ENCODE data around the gene DYRK1B. TPM values are rescaled to one million over a fixed set of nuclear protein-coding genes. Genes with fewer than 3 reads are reported as not detected.
A peak's percentile ranks its signal among the peaks of the same experiment; 100 is the strongest.

DYRK1B gene
- total and polyA plus RNA-seq, 2 donors (not counting 1 experiment from before 2014, with no cell fraction given): 7.7 to 12.2 TPM

GRCh38 chr19:39845172-39845571 is 11.2 kb upstream of the DYRK1B start:
- Histone ChIP-seq H3K27ac (ENCODE audit: insufficient read depth, low read length) (no peak overlapping the region), H2AFZ (ENCODE audit: low read length) (no peak overlapping the region), H3K79me2 (ENCODE audit: control insufficient read depth, insufficient read depth, low read length) (peaks cover 54% of the 10 kb centered on the region), H3K27me3 (ENCODE audit: control insufficient read depth, insufficient read depth, low read length) (no peaks in the 10 kb centered on the region), H3K9me3 (ENCODE audit: control insufficient read depth, insufficient read depth, low read depth, low read length) (no peaks in the 10 kb centered on the region), H3K4me1 (ENCODE audit: control insufficient read depth, extremely low read depth, insufficient read depth, low read length) (peaks cover 12% of the 10 kb centered on the region), H3K4me3 (replicated peaks in 1 of 4; ENCODE audit: control extremely low read depth in 1 of 4, insufficient read depth in 1 of 4, low read depth in 3 of 4, low read length in 4 of 4) (peak overlapping the region; percentile 57 to 90 (median 70)), H3K9ac (ENCODE audit: insufficient read depth, low read length) (no peak overlapping the region), H4K20me1 (ENCODE audit: control insufficient read depth, extremely low read depth, insufficient read depth, low read length) (no peaks in the 10 kb centered on the region), H3K36me3 (ENCODE audit: control insufficient read depth, insufficient read depth, low read length) (no peaks in the 10 kb centered on the region), H3K4me2 (ENCODE audit: extremely low read depth, insufficient read depth, low read length) (peak overlapping the region; percentile 81)
- no peak for DNase-seq (ENCODE audit: low read depth in 2 of 2)
- TF ChIP-seq, protein P1, sequence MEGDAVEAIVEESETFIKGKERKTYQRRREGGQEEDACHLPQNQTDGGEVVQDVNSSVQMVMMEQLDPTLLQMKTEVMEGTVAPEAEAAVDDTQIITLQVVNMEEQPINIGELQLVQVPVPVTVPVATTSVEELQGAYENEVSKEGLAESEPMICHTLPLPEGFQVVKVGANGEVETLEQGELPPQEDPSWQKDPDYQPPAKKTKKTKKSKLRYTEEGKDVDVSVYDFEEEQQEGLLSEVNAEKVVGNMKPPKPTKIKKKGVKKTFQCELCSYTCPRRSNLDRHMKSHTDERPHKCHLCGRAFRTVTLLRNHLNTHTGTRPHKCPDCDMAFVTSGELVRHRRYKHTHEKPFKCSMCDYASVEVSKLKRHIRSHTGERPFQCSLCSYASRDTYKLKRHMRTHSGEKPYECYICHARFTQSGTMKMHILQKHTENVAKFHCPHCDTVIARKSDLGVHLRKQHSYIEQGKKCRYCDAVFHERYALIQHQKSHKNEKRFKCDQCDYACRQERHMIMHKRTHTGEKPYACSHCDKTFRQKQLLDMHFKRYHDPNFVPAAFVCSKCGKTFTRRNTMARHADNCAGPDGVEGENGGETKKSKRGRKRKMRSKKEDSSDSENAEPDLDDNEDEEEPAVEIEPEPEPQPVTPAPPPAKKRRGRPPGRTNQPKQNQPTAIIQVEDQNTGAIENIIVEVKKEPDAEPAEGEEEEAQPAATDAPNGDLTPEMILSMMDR (conservative IDR thresholded peaks at IDR 0.05 in 1 of 2, IDR thresholded peaks at IDR 0.05 in 1 of 2; ENCODE audit: low read depth in 1 of 2, low read length in 2 of 2): no peak
- TF ChIP-seq EZH2 (IDR thresholded peaks at IDR 0.05; ENCODE audit: low read length, missing control alignments): no peak

DNA sequence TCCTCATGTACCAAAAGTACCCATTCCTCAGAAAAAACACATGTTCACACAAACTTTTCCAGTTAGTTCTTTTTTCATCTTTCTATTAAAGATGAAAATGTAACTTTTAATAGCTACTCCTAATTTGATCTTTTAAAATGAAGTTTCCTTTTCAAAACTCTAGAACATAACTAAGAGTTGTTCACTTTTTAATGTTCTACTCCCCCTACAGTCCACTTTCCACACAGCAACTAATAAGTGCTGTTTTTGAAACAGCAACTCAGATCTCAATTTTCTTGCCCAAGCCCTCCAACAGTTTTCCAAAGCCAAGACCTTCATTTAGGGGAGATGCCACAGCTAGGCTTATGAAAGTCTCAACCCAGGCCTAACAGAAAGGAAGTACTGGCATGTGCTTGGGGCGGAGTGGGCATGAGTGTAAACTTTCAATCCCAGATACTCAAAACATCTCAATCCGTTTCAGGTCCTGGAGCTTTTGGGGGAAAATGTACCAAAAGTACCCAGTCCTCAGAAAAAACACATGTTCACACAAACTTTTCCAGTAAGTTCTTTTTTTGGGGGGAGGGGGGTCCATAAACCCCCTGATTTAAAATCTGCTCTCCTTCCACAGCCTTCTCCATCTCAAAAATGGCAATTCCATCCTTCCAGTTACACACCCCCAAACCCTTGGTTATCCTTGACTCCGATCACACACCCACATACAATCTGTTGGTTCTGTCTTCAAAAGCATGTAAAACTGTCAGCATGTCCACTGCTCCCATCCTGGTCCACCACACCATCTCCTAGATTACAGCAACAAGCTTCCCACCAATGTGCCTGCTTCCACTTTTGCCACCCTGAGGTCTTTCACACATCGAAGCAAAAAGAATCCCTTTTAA is 10.2 kb upstream of the DYRK1B start:
- peak overlapping the region; percentile 81 for H3K4me2 ChIP-seq (ENCODE audit: extremely low read depth, insufficient read depth, low read length)
- H3K4me1 ChIP-seq (ENCODE audit: control insufficient read depth, extremely low read depth, insufficient read depth, low read length): peaks cover 12% of the 10 kb centered on the region
- no peak overlapping the region for H2AFZ ChIP-seq (ENCODE audit: low read length)
- DNase-seq (ENCODE audit: low read depth in 2 of 2): peak; percentile 32 to 63
- no peaks in the 10 kb centered on the region for H3K27me3 ChIP-seq (ENCODE audit: control insufficient read depth, insufficient read depth, low read length)
- peak overlapping the region in 2 of 4 experiments; percentile 69 to 90 for H3K4me3 ChIP-seq (replicated peaks in 1 of 4; ENCODE audit: control extremely low read depth in 1 of 4, insufficient read depth in 1 of 4, low read depth in 3 of 4, low read length in 4 of 4)
- TF ChIP-seq, protein P1 (conservative IDR thresholded peaks at IDR 0.05 in 1 of 2, IDR thresholded peaks at IDR 0.05 in 1 of 2; ENCODE audit: low read depth in 1 of 2, low read length in 2 of 2): peak; percentile 50 to 71
- no peak for TF ChIP-seq EZH2 (IDR thresholded peaks at IDR 0.05; ENCODE audit: low read length, missing control alignments)
- H3K9me3 ChIP-seq (ENCODE audit: control insufficient read depth, insufficient read depth, low read depth, low read length): no peaks in the 10 kb centered on the region
- H3K27ac ChIP-seq (ENCODE audit: insufficient read depth, low read length): no peak overlapping the region
- H3K79me2 ChIP-seq (ENCODE audit: control insufficient read depth, insufficient read depth, low read length): peaks cover 64% of the 10 kb centered on the region
- no peaks in the 10 kb centered on the region for H4K20me1 ChIP-seq (ENCODE audit: control insufficient read depth, extremely low read depth, insufficient read depth, low read length)
- no peak overlapping the region for H3K9ac ChIP-seq (ENCODE audit: insufficient read depth, low read length)
- peaks cover 2% of the 10 kb centered on the region for H3K36me3 ChIP-seq (ENCODE audit: control insufficient read depth, insufficient read depth, low read length)

GRCh38 chr19:39842693-39843435 is 8.9 kb upstream of the DYRK1B start:
- Histone ChIP-seq H3K4me1 (ENCODE audit: control insufficient read depth, extremely low read depth, insufficient read depth, low read length) (peaks cover 12% of the 10 kb centered on the region), H3K36me3 (ENCODE audit: control insufficient read depth, insufficient read depth, low read length) (peaks cover 5% of the 10 kb centered on the region), H3K79me2 (ENCODE audit: control insufficient read depth, insufficient read depth, low read length) (peaks cover 68% of the 10 kb centered on the region), H4K20me1 (ENCODE audit: control insufficient read depth, extremely low read depth, insufficient read depth, low read length) (no peaks in the 10 kb centered on the region), H3K9me3 (ENCODE audit: control insufficient read depth, insufficient read depth, low read depth, low read length) (no peaks in the 10 kb centered on the region), H2AFZ (ENCODE audit: low read length) (no peak overlapping the region), H3K4me2 (ENCODE audit: extremely low read depth, insufficient read depth, low read length) (peak overlapping the region; percentile 77), H3K27ac (ENCODE audit: insufficient read depth, low read length) (no peak overlapping the region), H3K9ac (ENCODE audit: insufficient read depth, low read length) (no peak overlapping the region), H3K4me3 (replicated peaks in 1 of 4; ENCODE audit: control extremely low read depth in 1 of 4, insufficient read depth in 1 of 4, low read depth in 3 of 4, low read length in 4 of 4) (peak overlapping the region in 1 of 4 experiments; percentile 3), H3K27me3 (ENCODE audit: control insufficient read depth, insufficient read depth, low read length) (no peaks in the 10 kb centered on the region)
- no peak for TF ChIP-seq EZH2 (IDR thresholded peaks at IDR 0.05; ENCODE audit: low read length, missing control alignments)
- TF ChIP-seq, protein P1 (conservative IDR thresholded peaks at IDR 0.05 in 1 of 2, IDR thresholded peaks at IDR 0.05 in 1 of 2; ENCODE audit: low read depth in 1 of 2, low read length in 2 of 2): no peak
- DNase-seq (ENCODE audit: low read depth in 2 of 2): no peak
